Right atrium auricular region (tissue), 2 donors: ENCODE results near the gene AMZ1. TPM values are rescaled to one million over a fixed set of nuclear protein-coding genes. Genes with fewer than 3 reads are reported as not detected.

Experiments
- DNase-seq: peaks from one replicate; pipeline ENCODE4 v3.0.0-alpha.2; 2019; ENCODE audit warnings: low spot score
- H3K27ac ChIP-seq, 2 donors: fragments of 200-600 bp; sonication (generic); 1 replicate in 1 of 2; 2 replicates in 1 of 2; pipeline ENCODE4 v1.5.1; 2016 to 2019
- H3K27me3 ChIP-seq, 2 donors: fragments of 200-600 bp; sonication (generic); one replicate each; pipeline versions ENCODE4 v1.5.1 to v1.6.0; 2017 to 2019
- H3K36me3 ChIP-seq: fragments of 200-600 bp; sonication (generic); one replicate; pipeline ENCODE4 v1.5.1; 2016
- H3K4me1 ChIP-seq, 2 donors: fragments of 200-600 bp; sonication (generic); one replicate each; pipeline versions ENCODE4 v1.5.1 to v1.6.0; 2017 to 2019
- H3K4me3 ChIP-seq, 2 donors: fragments of 200-600 bp; sonication (generic); 1 replicate in 1 of 2; 2 replicates in 1 of 2; pipeline ENCODE4 v1.5.1; 2017 to 2019; ENCODE audit warnings: mild to moderate bottlenecking in 1 of 2, moderate library complexity in 1 of 2
- H3K9me3 ChIP-seq, 2 donors: fragments of 200-600 bp; sonication (generic); one replicate each; pipeline ENCODE4 v1.5.1; 2019
- total RNA-seq, 2 donors: library from RNA; depleted of rRNA; stranded (reverse); fragments of >200 nt; gene quantifications; one replicate each; pipeline ENCODE4 v1.1.0, GENCODE V29; 2016
- TF ChIP-seq, protein P1 (sequence below), 2 donors: fragments of 200-600 bp; sonication (generic); IDR thresholded peaks; one replicate each; pipeline ENCODE4 v1.5.1; 2019; ENCODE audit warnings: antibody characterized with exemption in 2 of 2

AMZ1 gene
- total RNA-seq, 2 donors from 2014 or later, result 0.07 TPM; not detected in 1

GRCh38 chr7:2753148-2753547, 65.1 kb downstream of the AMZ1 start:
- Histone ChIP-seq H3K9me3 (no peaks in the 10 kb centered on the region), H3K27ac (no peak overlapping the region), H3K4me1 (peaks cover 0 to 14% of the 10 kb centered on the region in 2 donors), H3K36me3 (no peaks in the 10 kb centered on the region), H3K27me3 (no peaks in the 10 kb centered on the region), H3K4me3 (no peak overlapping the region)
- TF ChIP-seq, protein P1, sequence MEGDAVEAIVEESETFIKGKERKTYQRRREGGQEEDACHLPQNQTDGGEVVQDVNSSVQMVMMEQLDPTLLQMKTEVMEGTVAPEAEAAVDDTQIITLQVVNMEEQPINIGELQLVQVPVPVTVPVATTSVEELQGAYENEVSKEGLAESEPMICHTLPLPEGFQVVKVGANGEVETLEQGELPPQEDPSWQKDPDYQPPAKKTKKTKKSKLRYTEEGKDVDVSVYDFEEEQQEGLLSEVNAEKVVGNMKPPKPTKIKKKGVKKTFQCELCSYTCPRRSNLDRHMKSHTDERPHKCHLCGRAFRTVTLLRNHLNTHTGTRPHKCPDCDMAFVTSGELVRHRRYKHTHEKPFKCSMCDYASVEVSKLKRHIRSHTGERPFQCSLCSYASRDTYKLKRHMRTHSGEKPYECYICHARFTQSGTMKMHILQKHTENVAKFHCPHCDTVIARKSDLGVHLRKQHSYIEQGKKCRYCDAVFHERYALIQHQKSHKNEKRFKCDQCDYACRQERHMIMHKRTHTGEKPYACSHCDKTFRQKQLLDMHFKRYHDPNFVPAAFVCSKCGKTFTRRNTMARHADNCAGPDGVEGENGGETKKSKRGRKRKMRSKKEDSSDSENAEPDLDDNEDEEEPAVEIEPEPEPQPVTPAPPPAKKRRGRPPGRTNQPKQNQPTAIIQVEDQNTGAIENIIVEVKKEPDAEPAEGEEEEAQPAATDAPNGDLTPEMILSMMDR (IDR thresholded peaks at IDR 0.05), result no peak
- DNase-seq, result no peak

DNA sequence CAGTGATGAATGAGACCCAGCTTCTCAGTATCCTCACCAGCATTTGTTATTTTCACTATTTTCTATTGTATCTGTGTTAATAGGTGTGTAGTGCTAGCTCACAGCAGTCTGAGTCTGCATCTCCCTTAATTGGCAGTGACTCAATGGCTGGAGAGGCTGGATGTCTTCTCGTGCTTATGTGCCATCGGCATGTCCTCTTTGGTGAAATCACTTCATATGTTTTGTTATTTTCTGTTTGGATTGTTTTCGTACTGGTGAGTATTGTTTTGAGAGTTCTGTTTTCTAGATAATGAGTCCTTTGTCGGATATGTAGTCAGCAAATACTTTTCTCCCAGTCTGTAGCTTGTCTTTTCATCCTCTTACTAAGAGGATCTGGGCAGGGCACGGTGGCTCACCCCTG, 66.1 kb downstream of the AMZ1 start:
- Histone ChIP-seq H3K9me3 (no peaks in the 10 kb centered on the region), H3K27ac (no peak overlapping the region), H3K4me3 (no peak overlapping the region), H3K36me3 (no peaks in the 10 kb centered on the region), H3K4me1 (peaks cover 0 to 23% of the 10 kb centered on the region in 2 donors), H3K27me3 (no peaks in the 10 kb centered on the region)
- TF ChIP-seq, protein P1 (IDR thresholded peaks at IDR 0.05), result no peak
- no peak for DNase-seq

GRCh38 chr7:2754912-2755311, 66.9 kb downstream of the AMZ1 start:
- no peaks in the 10 kb centered on the region for H3K9me3 ChIP-seq
- no peaks in the 10 kb centered on the region for H3K36me3 ChIP-seq
- no peak for DNase-seq
- H3K4me1 ChIP-seq, result peaks cover 0 to 31% of the 10 kb centered on the region in 2 donors
- TF ChIP-seq, protein P1 (IDR thresholded peaks at IDR 0.05), result no peak
- no peak overlapping the region for H3K27ac ChIP-seq
- H3K4me3 ChIP-seq, result no peak overlapping the region
- no peaks in the 10 kb centered on the region for H3K27me3 ChIP-seq

DNA sequence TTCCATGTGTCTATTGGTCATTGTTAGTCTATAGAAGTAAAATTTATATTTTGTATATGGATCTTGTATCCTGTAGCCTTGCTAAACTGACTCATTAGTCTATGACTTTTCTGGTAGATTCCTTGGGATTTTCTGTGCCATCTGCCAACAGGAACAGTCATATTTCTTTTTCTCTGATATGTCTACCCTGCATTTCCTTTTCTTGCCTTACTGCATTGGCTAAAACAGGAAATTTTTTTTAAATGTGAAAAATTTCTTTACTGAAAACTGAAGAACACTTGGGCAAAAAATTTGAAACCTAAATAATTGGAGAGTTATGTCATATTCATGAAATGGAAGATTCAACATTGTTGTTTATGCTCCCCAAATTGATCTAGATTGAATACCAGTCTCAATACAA, 67.5 kb downstream of the AMZ1 start:
- no peaks in the 10 kb centered on the region for H3K27me3 ChIP-seq
- no peak overlapping the region for H3K4me3 ChIP-seq
- no peak overlapping the region for H3K27ac ChIP-seq
- peaks cover 0 to 38% of the 10 kb centered on the region in 2 donors for H3K4me1 ChIP-seq
- TF ChIP-seq, protein P1 (IDR thresholded peaks at IDR 0.05), result no peak
- no peaks in the 10 kb centered on the region for H3K36me3 ChIP-seq
- no peak for DNase-seq
- H3K9me3 ChIP-seq, result no peaks in the 10 kb centered on the region

GRCh38 chr7:2757361-2757903, 69.4 kb downstream of the AMZ1 start:
- Histone ChIP-seq H3K4me1 (peaks cover 0 to 57% of the 10 kb centered on the region in 2 donors), H3K9me3 (no peaks in the 10 kb centered on the region), H3K27me3 (no peaks in the 10 kb centered on the region), H3K4me3 (no peak overlapping the region), H3K36me3 (no peaks in the 10 kb centered on the region), H3K27ac (peak overlapping the region; percentile 87 to 93)
- TF ChIP-seq, protein P1 (IDR thresholded peaks at IDR 0.05), result no peak
- DNase-seq, result no peak
